ENCODE data around the gene TECPR2.

TECPR2 gene

DNA sequence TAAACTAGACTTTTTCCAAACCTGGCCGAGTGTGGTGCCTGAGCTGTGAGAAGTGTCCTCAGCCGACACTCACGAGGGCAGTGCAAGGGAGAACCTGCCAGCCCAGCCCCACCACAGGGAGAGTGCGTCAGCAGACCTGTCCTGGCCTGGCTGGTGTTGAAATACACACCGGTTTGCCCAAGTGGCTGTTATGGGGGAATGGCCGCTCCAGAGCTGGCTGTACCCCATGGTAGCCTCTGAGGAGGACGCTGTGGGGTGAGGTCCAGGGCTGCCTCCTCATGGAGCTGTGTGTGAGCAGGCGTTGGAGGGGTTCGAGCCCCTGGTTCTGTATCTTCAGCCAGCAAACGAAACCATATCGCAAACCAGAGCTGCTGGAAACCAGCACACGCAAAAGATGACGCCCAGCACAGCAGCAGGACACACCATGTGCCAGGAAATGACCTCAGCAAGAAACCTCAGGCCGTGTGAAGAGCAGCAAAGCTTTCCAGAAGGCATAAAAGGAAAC lies 137.5 kb downstream of the TECPR2 start:
- no peak for DNase-seq

- DNase-seq: no peak
These were observed 138.0 kb downstream of the TECPR2 start for GRCh38 chr14:102500713-102501112.

GRCh38 chr14:102501751-102502315 lies 139.1 kb downstream of the TECPR2 start:
- DNase-seq: no peak

DNA sequence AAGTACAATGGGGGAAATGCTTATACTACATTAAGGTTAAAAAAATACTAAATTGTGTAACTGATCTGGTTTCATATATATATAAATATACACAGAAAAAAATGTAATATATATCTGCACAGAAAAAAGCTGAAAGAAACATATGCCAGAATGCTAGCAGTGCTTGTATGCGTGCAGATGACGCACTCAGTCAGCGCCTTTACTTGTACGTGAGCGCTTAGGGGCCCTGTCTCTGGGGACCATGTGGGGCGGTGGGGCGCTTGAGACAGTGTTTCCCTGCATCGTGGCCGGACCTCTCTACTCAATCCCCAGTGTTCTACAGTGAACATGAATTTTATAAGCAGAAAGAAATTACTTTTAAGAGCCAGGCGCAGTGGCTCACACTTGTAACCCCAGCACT lies 139.8 kb downstream of the TECPR2 start:
- no peak for DNase-seq

- no peak for DNase-seq
These were observed 141.0 kb downstream of the TECPR2 start for GRCh38 chr14:102503641-102504327.

DNA sequence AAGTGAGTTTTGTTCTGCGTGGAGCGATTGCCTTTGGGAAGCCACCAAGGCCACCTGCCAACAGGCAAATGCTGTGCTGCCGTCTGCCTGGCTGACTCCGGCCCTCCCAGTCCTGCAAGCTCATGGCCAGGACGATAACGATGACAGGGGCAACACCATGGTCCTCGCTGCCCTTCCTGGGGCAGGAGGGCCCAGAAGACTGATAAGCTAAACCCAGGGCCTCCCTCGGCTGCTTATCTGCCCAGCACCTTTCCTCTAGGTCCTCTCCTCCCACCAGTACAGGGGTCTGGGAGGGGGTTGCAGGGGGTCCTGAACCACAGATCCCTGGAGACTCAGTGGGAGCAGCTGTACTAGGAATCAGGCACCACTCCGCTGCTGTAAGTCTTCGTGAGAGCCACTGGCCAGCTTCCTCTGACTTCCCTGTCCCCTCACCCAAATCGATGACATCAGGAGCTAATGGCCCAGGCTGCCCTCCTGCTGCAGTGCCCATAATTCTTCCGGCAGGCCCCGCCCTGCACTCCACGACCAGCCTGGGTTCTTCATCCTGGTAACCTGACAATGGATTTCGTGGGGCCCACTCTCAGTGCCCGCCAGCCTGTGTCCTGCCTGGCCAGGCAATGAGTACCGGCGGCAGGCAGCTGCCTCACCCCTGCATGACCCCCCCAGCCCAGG lies 141.7 kb downstream of the TECPR2 start:
- no peak for DNase-seq

- no peak for DNase-seq
These were observed 142.4 kb downstream of the TECPR2 start for GRCh38 chr14:102505000-102505619.

DNA sequence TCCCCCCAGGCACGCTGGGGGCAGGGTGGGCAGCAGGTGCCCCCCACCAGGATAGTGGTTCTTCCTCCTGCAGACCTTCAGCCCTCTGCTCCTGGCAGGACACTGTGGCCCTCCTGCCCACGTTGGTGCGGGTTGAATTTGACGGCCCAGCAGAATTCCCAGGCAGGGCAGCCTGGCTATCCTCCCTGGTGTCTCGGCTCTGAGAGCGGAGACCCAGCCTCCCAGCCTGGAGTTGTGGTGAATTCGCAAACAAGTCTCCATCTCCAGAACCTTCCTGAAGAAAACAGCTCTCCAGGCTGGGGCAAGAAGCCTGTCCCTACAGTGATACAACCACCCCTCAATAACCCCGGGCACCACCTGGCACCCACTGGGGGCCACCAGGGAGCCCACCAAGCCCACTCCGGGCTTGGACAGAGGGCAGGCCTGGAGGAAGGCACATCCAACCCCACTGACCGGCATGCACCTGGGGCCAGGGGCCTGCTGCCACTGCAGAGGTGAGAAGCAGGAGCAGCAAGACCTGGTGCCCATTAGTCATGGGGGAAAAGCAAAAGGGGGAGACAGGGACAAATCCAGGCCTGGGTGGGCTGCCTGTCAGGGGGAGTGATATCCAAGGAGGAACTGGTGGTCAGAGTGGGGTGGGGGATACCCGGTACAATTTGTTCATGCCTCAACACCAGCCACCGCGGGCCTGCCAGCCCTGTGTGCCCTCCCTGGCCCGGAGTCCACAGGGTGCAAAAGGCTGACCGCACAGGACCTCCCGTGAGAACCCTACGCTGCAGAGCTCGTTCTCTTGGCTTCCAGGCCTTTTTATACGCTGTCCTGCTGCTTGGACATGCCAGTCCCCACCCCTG lies 143.3 kb downstream of the TECPR2 start:
- no peak for DNase-seq

DNA sequence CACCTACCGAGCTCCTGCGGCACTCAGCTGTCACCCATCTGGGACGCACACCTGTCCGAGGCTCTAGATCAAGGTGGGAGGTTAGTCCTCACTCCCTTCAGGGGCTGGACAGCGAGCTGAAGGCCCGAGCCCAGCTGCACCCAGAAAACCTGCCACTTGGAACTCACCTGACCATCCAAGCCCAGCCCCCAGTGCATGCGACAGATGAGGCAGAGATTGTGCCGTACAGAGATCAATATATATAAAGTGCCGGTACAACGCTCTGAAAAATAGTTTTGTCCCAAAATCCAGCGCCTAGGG lies 143.8 kb downstream of the TECPR2 start:
- DNase-seq: no peak

DNA sequence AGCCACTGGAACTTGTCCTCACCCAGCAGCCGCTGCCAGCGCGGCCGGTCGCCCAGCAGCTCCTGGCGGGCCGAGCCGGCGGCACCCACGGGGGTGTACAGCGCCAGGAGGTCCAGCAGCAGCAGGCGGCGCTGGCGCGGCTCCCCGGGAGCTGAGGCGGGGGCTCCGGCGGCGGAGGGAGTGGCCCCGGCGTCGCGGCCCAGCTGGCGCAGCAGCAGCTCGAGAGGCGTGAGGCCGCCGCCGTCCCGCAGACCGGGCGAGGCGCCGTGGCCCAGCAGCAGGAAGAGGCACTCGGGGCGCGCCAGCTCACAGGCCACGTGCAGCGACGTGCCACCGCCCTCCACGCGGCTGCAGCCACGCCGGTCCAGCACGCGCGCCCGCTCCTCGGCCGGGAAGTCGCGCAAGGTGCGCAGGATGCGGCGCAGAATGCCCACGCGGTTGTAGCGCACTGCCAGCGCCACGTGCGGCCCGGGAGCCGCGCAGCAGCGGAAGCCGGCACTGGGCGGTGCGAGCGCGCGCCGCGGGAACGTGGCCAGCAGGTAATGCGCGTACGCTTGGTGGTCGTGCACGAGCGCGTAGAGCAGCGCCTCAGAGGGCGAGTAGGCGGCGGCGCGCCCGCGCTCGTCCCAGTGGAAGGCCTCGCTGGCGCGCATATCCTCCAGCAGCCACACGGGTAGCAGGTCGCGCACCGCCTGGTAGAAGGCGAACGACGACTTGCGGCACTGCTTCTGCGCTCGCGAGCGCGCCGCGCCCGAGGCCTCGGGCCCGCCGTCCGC lies 144.5 kb downstream of the TECPR2 start:
- DNase-seq: no peak

DNA sequence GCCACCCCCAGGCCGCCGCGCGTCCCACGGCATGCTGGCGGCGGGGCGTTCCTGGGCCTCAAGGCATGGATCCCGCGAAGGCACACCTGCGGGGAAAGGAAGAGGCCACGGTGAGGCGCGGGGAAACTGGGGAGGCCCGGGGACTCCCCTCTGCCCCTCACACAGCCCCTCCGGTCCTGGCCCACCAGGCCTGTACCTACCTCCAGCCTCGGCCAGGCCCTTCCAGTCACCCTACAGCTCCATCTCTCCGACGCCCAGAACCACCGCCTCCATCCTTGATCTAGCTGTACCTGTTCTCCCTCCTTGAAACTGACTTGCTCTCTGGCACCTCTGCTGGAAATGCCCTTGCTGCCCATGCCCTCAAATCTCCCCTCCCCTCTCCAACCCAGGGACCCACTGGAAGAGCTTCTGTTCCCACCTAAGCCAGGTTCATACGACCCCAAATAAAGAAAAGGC lies 145.1 kb downstream of the TECPR2 start:
- DNase-seq: no peak

DNA sequence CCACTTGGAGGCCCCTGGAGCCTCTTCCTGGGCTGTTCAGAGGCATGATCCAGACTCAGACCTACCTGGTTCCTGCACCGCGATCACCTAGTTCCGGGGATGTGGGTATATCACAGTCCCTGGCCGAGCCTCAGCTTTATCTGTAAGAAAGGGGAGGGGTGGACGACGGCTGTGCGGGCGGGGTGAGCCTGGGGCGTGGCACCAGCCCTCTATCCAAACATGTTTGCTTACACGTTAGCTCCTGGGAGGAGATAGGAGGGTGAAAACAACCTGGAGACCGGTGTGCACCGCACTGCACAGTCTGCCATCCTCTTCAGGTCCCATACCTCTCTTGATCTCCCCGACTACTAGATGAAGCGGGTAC lies 145.7 kb downstream of the TECPR2 start:
- DNase-seq: no peak

- DNase-seq: no peak
These were observed 146.3 kb downstream of the TECPR2 start for GRCh38 chr14:102508774-102509745.

DNA sequence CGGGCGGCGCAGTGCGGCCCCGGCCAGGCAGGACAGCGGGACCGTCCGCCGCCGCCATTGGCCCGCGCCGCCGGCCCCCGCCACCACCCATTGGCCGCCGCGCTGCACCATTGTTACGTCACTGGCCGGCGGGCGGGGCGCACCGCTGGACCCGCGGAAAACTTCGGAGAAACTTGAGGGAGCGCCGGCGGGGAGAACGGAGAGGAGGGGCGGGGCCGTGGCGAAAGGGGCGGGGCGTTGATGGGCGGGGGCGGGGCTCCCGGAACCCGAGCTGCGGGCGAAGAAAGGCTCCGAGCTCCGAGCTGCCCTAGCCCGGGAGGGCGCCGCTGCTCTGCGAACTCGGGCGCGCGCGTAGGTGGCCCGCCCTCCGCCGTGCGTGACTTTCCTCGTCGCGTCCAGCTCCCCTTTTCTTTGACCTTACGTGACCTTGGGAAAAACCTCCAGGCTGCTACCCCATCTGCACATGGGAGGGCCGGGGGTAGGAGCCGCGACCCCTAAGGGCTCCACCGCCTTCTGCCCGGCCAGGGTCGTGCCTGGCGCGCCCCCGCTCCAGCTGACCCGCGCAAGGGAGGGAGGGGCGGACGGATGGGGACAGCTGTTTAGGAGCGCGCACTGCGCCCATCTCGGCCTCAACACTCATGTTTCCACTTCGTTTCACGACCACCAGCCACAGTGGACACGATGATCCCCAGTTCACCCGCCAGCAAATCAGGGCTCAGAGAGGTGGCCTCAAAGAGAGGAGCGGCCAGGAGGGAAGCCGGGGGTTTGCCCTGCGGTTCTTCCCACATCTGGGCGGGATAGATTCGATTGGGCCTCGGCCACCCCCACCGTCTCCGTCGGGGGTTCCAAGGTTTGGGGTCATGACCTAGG lies 147.2 kb downstream of the TECPR2 start, which contains the start of gene ANKRD9:
ANKRD9 (minus strand) TSS at position 31 of the 870 bp plus-strand sequence. CDS start 1,887 bp downstream, outside the sequence.
- peak; percentile 44 for DNase-seq

DNA sequence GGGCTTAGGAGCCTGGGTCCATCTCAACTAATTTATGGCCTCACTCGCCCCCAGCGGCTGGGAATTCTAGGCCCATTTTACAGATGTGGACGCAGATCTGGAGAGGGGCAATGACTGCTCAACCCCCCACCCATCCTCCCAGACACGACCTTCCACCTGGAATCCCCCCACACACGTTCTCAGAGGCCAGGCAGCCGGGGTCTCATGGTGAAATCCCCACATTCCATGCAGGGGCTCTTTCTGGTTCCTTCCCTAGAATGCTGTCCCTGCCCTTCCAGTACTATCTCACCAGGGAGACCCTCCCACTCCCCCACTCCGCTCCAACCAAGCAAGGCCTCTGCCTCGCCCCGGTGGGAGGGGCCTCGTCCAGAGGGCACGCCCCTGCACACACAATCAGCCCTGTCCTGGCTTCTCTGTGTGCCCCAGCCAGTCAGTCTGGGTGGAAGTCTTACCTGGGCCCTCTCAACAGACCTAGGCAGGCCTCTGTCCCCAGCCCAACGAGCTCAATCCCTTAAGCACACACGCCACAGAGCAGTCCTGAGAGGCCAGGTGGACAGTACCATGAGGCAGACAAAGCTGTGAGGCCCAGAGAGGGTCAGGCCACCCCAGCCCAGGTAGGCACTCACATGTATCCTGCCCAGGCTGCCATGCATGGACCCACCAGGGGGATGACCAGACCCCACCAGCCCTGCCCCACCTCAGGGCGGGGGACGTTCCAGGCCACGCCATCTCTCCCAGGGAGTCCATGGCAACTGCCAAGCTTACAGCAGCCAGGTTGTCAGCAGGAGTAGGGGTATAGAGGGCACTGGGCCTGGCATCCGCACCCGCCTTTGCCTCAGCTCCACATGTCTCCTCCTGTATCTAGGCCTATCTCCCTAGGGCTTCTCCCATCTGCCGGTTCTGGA lies 148.1 kb downstream of the TECPR2 start:
- DNase-seq: no peak

DNA sequence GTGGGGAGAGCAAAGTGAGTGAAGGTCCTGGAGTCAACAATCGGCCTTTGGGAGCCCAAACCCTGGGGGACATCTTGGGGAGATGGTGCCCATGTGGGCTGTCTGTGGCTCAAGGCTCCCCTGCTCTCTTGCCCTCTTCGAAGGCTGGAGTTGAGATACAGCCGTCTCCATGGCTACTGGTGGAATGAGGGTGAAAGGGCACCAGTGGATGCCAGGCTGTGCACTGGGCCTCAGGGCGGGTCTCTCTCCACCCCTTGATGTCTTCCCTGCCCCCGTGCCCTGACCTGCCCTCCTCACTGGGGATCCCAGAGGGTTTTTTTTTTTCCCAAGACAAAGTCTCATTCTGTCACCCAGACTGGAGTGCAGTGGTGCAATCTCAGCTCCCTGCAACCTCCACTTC lies 148.8 kb downstream of the TECPR2 start:
- no peak for DNase-seq

DNA sequence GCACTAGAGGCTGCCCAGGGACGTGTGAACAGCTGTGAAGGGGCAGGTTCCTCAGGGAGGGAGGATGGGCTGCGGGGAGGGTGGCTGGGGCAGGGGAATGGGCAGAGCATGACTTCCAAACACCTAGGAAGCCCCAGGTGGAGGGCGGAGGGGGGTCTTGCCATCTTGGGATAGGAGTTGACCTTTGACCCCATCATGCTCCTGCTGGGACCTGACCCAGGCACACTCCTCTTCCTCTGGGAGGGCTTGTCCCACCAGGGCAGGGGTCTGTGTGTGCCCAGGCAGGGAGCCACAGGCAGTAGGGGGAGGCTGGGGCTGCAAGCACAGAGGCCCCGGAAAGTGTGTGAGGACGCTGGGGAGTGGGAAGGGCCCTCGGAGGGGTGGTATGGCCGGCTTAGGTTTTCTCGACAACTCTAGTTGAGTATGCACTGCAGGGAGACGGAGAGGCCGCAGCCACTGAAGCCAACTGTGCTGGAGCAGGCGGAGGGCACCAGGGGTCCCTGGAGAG lies 150.1 kb downstream of the TECPR2 start:
- no peak for DNase-seq
